B cell (primary cell): Measurements from ENCODE around the gene FHDC1. TPM values are rescaled to one million over a fixed set of nuclear protein-coding genes. Genes with fewer than 3 reads are reported as not detected.

Source experiments
- ATAC-seq: fragments of 200-7000 bp; cut with Tn5 transposase; one replicate; pipeline ENCODE4 v1.10.0; 2021; ENCODE audit warnings: low read depth, mild to moderate bottlenecking, moderate number of reproducible peaks, moderate library complexity
- CTCF ChIA-PET: fragments of 350-600 bp; sonication (Branson Sonifier 250); formaldehyde crosslinking; loops from one replicate; lab custom pipeline; 2021; ENCODE audit warnings: antibody characterized with exemption, inconsistent platforms; lab: Charles Lee
- POLR2A ChIA-PET: fragments of 350-600 bp; sonication (Branson Sonifier 250); formaldehyde crosslinking; loops from one replicate; lab custom pipeline; 2021; ENCODE audit warnings: antibody characterized with exemption; lab: Charles Lee
- DNase-seq: peaks from one replicate; pipeline ENCODE4 v3.0.0; 2013
- H2AFZ ChIP-seq: 2 replicates; pipeline ENCODE4 v1.6.1; 2012; ENCODE audit warnings: mild to moderate bottlenecking, low read depth, low read length; ENCODE audit not compliant: insufficient read depth, poor library complexity, severe bottlenecking
- H3K27ac ChIP-seq, 2 donors: 1 replicate in 1 of 2; 2 replicates in 1 of 2; pipeline ENCODE4 v1.5.1; 2012 to 2013; ENCODE audit warnings: low read length in 2 of 2, mild to moderate bottlenecking in 2 of 2, moderate library complexity in 1 of 2
- H3K27me3 ChIP-seq, 4 experiments: fragments of 200-600 bp in 1 of 4; sonication (generic) in 1 of 4; replicated peaks in 1 of 4; 1 replicate in 2 of 4; 2 replicates in 2 of 4; pipeline versions ENCODE4 v1.6.1 to v1.7.0; 2013 to 2016; ENCODE audit warnings: low read length in 3 of 4, mild to moderate bottlenecking in 2 of 4, mixed read lengths in 1 of 4, moderate library complexity in 1 of 4; ENCODE audit not compliant: insufficient read depth in 4 of 4, control insufficient read depth in 3 of 4; ENCODE audit errors: control extremely low read depth in 1 of 4
- H3K36me3 ChIP-seq, 2 experiments: replicated peaks in 1 of 2; 1 replicate in 1 of 2; 2 replicates in 1 of 2; pipeline versions ENCODE4 v1.6.1 to v1.7.1; 2013; ENCODE audit warnings: low read length in 1 of 2; ENCODE audit not compliant: insufficient read depth in 2 of 2, control insufficient read depth in 1 of 2; ENCODE audit errors: control extremely low read depth in 1 of 2, extremely low read depth in 1 of 2
- H3K4me1 ChIP-seq, 2 donors: fragments of 200-600 bp in 1 of 2; sonication (generic) in 1 of 2; 1 replicate in 1 of 2; 2 replicates in 1 of 2; pipeline versions ENCODE4 v1.5.1 to v1.6.1; 2013 to 2017; ENCODE audit warnings: low read length in 2 of 2; ENCODE audit not compliant: control insufficient read depth in 2 of 2, insufficient read depth in 2 of 2
- H3K4me2 ChIP-seq: replicated peaks from 2 replicates; pipeline ENCODE3; 2012; ENCODE audit warnings: mild to moderate bottlenecking, low read depth, low read length; ENCODE audit not compliant: poor library complexity, severe bottlenecking
- H3K4me3 ChIP-seq, 5 experiments: fragments of 200-600 bp in 1 of 5; sonication (generic) in 1 of 5; 1 replicate in 3 of 5; 2 replicates in 2 of 5; pipeline versions ENCODE4 v1.5.1 to v1.7.0; 2011 to 2016; ENCODE audit warnings: low read length in 4 of 5, mild to moderate bottlenecking in 4 of 5, low read depth in 2 of 5, control low read depth in 1 of 5, moderate library complexity in 1 of 5; ENCODE audit not compliant: insufficient read depth in 1 of 5; ENCODE audit errors: control extremely low read depth in 1 of 5, extremely low read depth in 1 of 5
- H3K79me2 ChIP-seq: fragments of 200-600 bp; sonication (generic); one replicate; pipeline ENCODE4 v1.6.0; 2016; ENCODE audit warnings: low read length; ENCODE audit not compliant: control insufficient read depth, insufficient read depth
- H3K9ac ChIP-seq: fragments of 200-600 bp; sonication (generic); 2 replicates; pipeline ENCODE4 v1.6.1; 2017; ENCODE audit warnings: mild to moderate bottlenecking, low read length, moderate library complexity
- H3K9me3 ChIP-seq, 3 donors: one replicate each; pipeline versions ENCODE4 v1.6.1 to v1.7.1; 2013; ENCODE audit warnings: low read length in 2 of 3; ENCODE audit not compliant: control insufficient read depth in 2 of 3, insufficient read depth in 1 of 3; ENCODE audit errors: control extremely low read depth in 1 of 3
- H4K20me1 ChIP-seq: 2 replicates; pipeline ENCODE4 v1.6.0; 2012; ENCODE audit warnings: mild to moderate bottlenecking, low read length; ENCODE audit not compliant: insufficient read depth, control insufficient read depth, poor library complexity, severe bottlenecking
- H3K27ac Mint-ChIP-seq: one replicate; pipeline ENCODE4 v1.8.0; 2021; ENCODE audit warnings: mixed read lengths
- H3K27me3 Mint-ChIP-seq: one replicate; pipeline ENCODE4 v1.8.0; 2021; ENCODE audit warnings: mixed read lengths
- H3K4me1 Mint-ChIP-seq: one replicate; pipeline ENCODE4 v1.8.0; 2021; ENCODE audit warnings: mixed read lengths
- H3K4me3 Mint-ChIP-seq: one replicate; pipeline ENCODE4 v1.8.0; 2021; ENCODE audit warnings: mixed read lengths
- H3K9me3 Mint-ChIP-seq: one replicate; pipeline ENCODE4 v1.8.0; 2022; ENCODE audit warnings: mixed read lengths; ENCODE audit not compliant: insufficient read depth
- CTCF ChIP-seq: fragments of 200-600 bp; IDR thresholded peaks from one replicate; pipeline ENCODE4 v1.8.0; 2022; ENCODE audit warnings: antibody characterized with exemption, mild to moderate bottlenecking
- EZH2 ChIP-seq: IDR thresholded peaks from 2 replicates; pipeline ENCODE4 v1.6.1; 2012; ENCODE audit warnings: borderline replicate concordance, low read depth, mild to moderate bottlenecking, moderate library complexity, low read length; ENCODE audit not compliant: insufficient read depth, poor library complexity, severe bottlenecking
- WGBS: methylation state at CpG from one replicate; pipeline ENCODE4 v1.1.5; 2013; ENCODE audit warnings: missing lambda C conversion rate; ENCODE audit not compliant: insufficient coverage; 5-methylcytosine and 5-hydroxymethylcytosine counted together
- intact Hi-C: fragments of 100-400 bp; cut with micrococcal nuclease; formaldehyde crosslinking; loops from one replicate; pipeline ENCODE4 v1.10.0; 2022
- polyA plus RNA-seq: library from polyadenylated mRNA; depleted of rRNA; stranded (reverse); fragments of >200 nt; gene quantifications from 2 replicates; pipeline ENCODE4 v1.2.3, GENCODE V29; 2012
- total RNA-seq, 2 donors: library from RNA; stranded (reverse); fragments of 120-200 nt in 1 of 2; gene quantifications; 1 replicate in 1 of 2; 2 replicates in 1 of 2; pipeline versions ENCODE4 v1.2.3 to v1.2.4, GENCODE V29; 2013 to 2022

FHDC1 gene
- total and polyA plus RNA-seq, 2 donors (not counting 1 experiment from before 2014, with no cell fraction given): 0.13 to 0.57 TPM

GRCh38 chr4:153000076-153000420, 63.9 kb downstream of the FHDC1 start:
- intact Hi-C loops: no loop called here
- ChIA-PET POLR2A (no interaction called here), CTCF (no interaction called here)
- Mint-ChIP-seq H3K27ac (no peak overlapping the region), H3K4me3 (no peak overlapping the region), H3K4me1 (peaks cover 12% of the 10 kb centered on the region), H3K9me3 (no peaks in the 10 kb centered on the region), H3K27me3 (peaks cover 27% of the 10 kb centered on the region)
- WGBS: no CpG with 5 or more reads among the region's 1 CpG
- Histone ChIP-seq H2AFZ (no peak overlapping the region), H3K27me3 (peaks cover 0 to 17% (median 3%) of the 10 kb centered on the region in 4 experiments), H3K9me3 (peaks cover 0 to 3% (median 0%) of the 10 kb centered on the region in 3 donors), H3K9ac (no peak overlapping the region), H3K36me3 (no peaks in the 10 kb centered on the region), H3K79me2 (no peaks in the 10 kb centered on the region), H3K4me2 (no peak overlapping the region), H3K27ac (no peak overlapping the region), H4K20me1 (no peaks in the 10 kb centered on the region), H3K4me3 (no peak overlapping the region), H3K4me1 (peaks cover 8% of the 10 kb centered on the region in 2 donors)
- no peak for TF ChIP-seq EZH2
- TF ChIP-seq CTCF: no peak
- DNase-seq (no peak), ATAC-seq (no peak)

GRCh38 chr4:153001626-153002025, 65.5 kb downstream of the FHDC1 start:
- TF ChIP-seq EZH2 (no peak), CTCF (no peak)
- ATAC-seq (no peak), DNase-seq (no peak)
- no peak overlapping the region for H3K4me3 Mint-ChIP-seq
- 79% methylated on average over 5 of the region's 5 CpGs for WGBS
- intact Hi-C loops: no loop called here
- H3K4me3 ChIP-seq: no peak overlapping the region
- H3K79me2 ChIP-seq: no peaks in the 10 kb centered on the region
- H3K27me3 ChIP-seq: peaks cover 0 to 7% (median 3%) of the 10 kb centered on the region in 4 experiments
- no peak overlapping the region for H2AFZ ChIP-seq
- H3K4me2 ChIP-seq: no peak overlapping the region
- H3K27me3 Mint-ChIP-seq: peaks cover 22% of the 10 kb centered on the region
- H3K27ac Mint-ChIP-seq: no peak overlapping the region
- POLR2A ChIA-PET: no interaction called here
- H3K27ac ChIP-seq: no peak overlapping the region
- no peaks in the 10 kb centered on the region for H4K20me1 ChIP-seq
- peaks cover 8 to 17% of the 10 kb centered on the region in 2 donors for H3K4me1 ChIP-seq
- peaks cover 0 to 3% (median 0%) of the 10 kb centered on the region in 3 donors for H3K9me3 ChIP-seq
- no peaks in the 10 kb centered on the region for H3K9me3 Mint-ChIP-seq
- peaks cover 19% of the 10 kb centered on the region for H3K4me1 Mint-ChIP-seq
- no peaks in the 10 kb centered on the region for H3K36me3 ChIP-seq
- H3K9ac ChIP-seq: no peak overlapping the region
- CTCF ChIA-PET: no interaction called here
